GM12878 (cell line): ENCODE measurements around the gene RAB30.

ENCODE experiments used
- CREB1 ChIP-seq: IDR thresholded peaks from 2 replicates; pipeline ENCODE4 v1.6.1; 2012; ENCODE audit warnings: low read depth, mild to moderate bottlenecking, inconsistent platforms
- CTCF ChIP-seq, 3 experiments: IDR thresholded peaks in 2 of 3; conservative IDR thresholded peaks in 1 of 3; 2 replicates each; pipeline ENCODE4 v1.5.1; 2011; ENCODE audit warnings: low read depth in 3 of 3, low read length in 3 of 3, mild to moderate bottlenecking in 3 of 3, control low read depth in 2 of 3, moderate library complexity in 2 of 3, inconsistent platforms in 1 of 3, mixed read lengths in 1 of 3; ENCODE audit not compliant: control insufficient read depth in 2 of 3, insufficient read depth in 1 of 3; ENCODE audit errors: extremely low read depth in 1 of 3
- MEF2B ChIP-seq: fragments of 450-650 bp; IDR thresholded peaks from 2 replicates; pipeline ENCODE4 v1.6.1; 2018; ENCODE audit warnings: mild to moderate bottlenecking, moderate library complexity; ENCODE audit not compliant: partially characterized antibody, poor library complexity, severe bottlenecking
- NBN ChIP-seq: fragments of 450-650 bp; IDR thresholded peaks from 2 replicates; pipeline ENCODE4 v1.6.1; 2016
- POLR2A ChIP-seq: IDR thresholded peaks from 2 replicates; pipeline ENCODE4 v1.6.1; 2011; ENCODE audit warnings: low read depth, mild to moderate bottlenecking, low read length
- ZNF207 ChIP-seq: fragments of 450-650 bp; IDR thresholded peaks from 2 replicates; pipeline ENCODE4 v1.6.1; 2014; ENCODE audit warnings: antibody characterized with exemption, mild to moderate bottlenecking, borderline replicate concordance

GRCh38 chr11:83027289-83027688 lies 44.4 kb downstream of the RAB30 start:
- TF ChIP-seq NBN (no peak), CREB1 (no peak), POLR2A (no peak), ZNF207 (no peak), CTCF (IDR thresholded peaks at IDR 0.05 in 2 of 3, conservative IDR thresholded peaks at IDR 0.05 in 1 of 3; ENCODE audit: control insufficient read depth in 2 of 3, extremely low read depth in 1 of 3, insufficient read depth in 1 of 3, low read depth in 3 of 3, low read length in 3 of 3) (no peak), MEF2B (no peak)
